Loucy (cell line): Measurements from ENCODE around the gene PGRMC1.
"Not testable (repeated sequence)": the region's sequence is repeated elsewhere in the genome, so short reads cannot be mapped to it uniquely, and the experiment has no call there.

Experiments
- H2AFZ ChIP-seq: fragments of 200-600 bp; sonication (generic); 2 replicates; pipeline ENCODE4 v1.6.0; 2016; ENCODE audit warnings: antibody characterized with exemption, mild to moderate bottlenecking, low read length, moderate library complexity
- H3F3A ChIP-seq: fragments of 200-600 bp; 2 replicates; pipeline ENCODE4 v1.6.0; 2016; ENCODE audit warnings: antibody characterized with exemption, low read depth, mild to moderate bottlenecking
- H3K27me3 ChIP-seq: fragments of 200-600 bp; sonication (generic); 2 replicates; pipeline ENCODE4 v1.6.1; 2014; ENCODE audit warnings: low read length, mild to moderate bottlenecking; ENCODE audit not compliant: insufficient read depth, poor library complexity, severe bottlenecking
- H3K36me3 ChIP-seq: fragments of 200-600 bp; sonication (generic); 2 replicates; pipeline ENCODE4 v1.6.1; 2016; ENCODE audit warnings: low read length; ENCODE audit not compliant: insufficient read depth
- H3K4me1 ChIP-seq: fragments of 200-600 bp; sonication (generic); 2 replicates; pipeline ENCODE4 v1.5.1; 2014; ENCODE audit warnings: low read length, mild to moderate bottlenecking; ENCODE audit not compliant: insufficient read depth, poor library complexity, severe bottlenecking
- H3K4me2 ChIP-seq: fragments of 200-600 bp; sonication (generic); 2 replicates; pipeline ENCODE4 v1.6.0; 2014; ENCODE audit warnings: antibody characterized with exemption, low read length, low read depth, mild to moderate bottlenecking; ENCODE audit not compliant: poor library complexity, severe bottlenecking
- H3K4me3 ChIP-seq: fragments of 200-600 bp; sonication (generic); 2 replicates; pipeline ENCODE4 v1.5.1; 2014; ENCODE audit warnings: low read length, mild to moderate bottlenecking, mixed read lengths; ENCODE audit not compliant: poor library complexity, severe bottlenecking
- H3K79me2 ChIP-seq: fragments of 200-600 bp; sonication (generic); 2 replicates; pipeline ENCODE4 v1.6.1; 2014; ENCODE audit warnings: low read length; ENCODE audit not compliant: insufficient read depth
- H3K9ac ChIP-seq: fragments of 200-600 bp; sonication (generic); 2 replicates; pipeline ENCODE4 v1.6.0; 2014; ENCODE audit warnings: mild to moderate bottlenecking, low read depth, low read length, moderate library complexity; ENCODE audit not compliant: poor library complexity, severe bottlenecking
- H3K9me2 ChIP-seq: fragments of 200-600 bp; sonication (generic); replicated peaks from 2 replicates; pipeline ENCODE4 v1.6.1; 2016; ENCODE audit warnings: low read depth, low read length, mixed read lengths
- H3K9me3 ChIP-seq: fragments of 200-600 bp; sonication (generic); 2 replicates; pipeline ENCODE4 v1.6.1; 2014; ENCODE audit warnings: mild to moderate bottlenecking, antibody characterized with exemption, low read length, low read depth; ENCODE audit not compliant: insufficient read depth
- H4K20me1 ChIP-seq: fragments of 200-600 bp; sonication (generic); 2 replicates; pipeline ENCODE4 v1.6.0; 2014; ENCODE audit warnings: antibody characterized with exemption, low read length, mild to moderate bottlenecking; ENCODE audit not compliant: insufficient read depth, poor library complexity, severe bottlenecking
- EZH2phosphoT487 ChIP-seq: fragments of 200-600 bp; IDR thresholded peaks from 2 replicates; pipeline ENCODE4 v1.6.1; 2018; ENCODE audit warnings: antibody characterized with exemption, mild to moderate bottlenecking, moderate library complexity, borderline replicate concordance
- TF ChIP-seq, protein P1 (sequence below): fragments of 200-600 bp; sonication (generic); conservative IDR thresholded peaks from 2 replicates; pipeline ENCODE4 v1.5.1; 2014; ENCODE audit warnings: mild to moderate bottlenecking, antibody characterized with exemption, low read length

Gene PGRMC1

DNA sequence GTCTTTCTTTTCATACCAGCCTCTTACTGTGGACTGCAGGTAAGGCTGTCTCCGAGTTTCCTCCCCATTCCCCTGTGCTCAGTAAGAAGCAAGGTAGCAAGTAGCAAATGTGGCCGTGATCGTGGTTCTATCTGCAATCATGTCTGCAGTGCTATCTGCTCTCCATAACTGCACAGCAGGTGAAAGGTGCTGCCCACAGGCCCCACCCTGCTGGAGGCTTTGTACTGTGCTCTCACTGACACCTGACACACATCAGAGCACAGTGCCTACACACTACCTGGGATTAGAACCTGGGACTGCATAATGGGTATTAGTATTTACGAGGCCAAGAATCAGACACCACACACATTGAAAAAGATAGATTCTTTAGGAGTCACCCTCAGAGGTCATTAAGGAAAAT is 15.3 kb downstream of the PGRMC1 start:
- no peak overlapping the region for H3K4me2 ChIP-seq
- no peaks in the 10 kb centered on the region for H3K36me3 ChIP-seq
- H2AFZ ChIP-seq: no peak overlapping the region
- TF ChIP-seq, protein P1, sequence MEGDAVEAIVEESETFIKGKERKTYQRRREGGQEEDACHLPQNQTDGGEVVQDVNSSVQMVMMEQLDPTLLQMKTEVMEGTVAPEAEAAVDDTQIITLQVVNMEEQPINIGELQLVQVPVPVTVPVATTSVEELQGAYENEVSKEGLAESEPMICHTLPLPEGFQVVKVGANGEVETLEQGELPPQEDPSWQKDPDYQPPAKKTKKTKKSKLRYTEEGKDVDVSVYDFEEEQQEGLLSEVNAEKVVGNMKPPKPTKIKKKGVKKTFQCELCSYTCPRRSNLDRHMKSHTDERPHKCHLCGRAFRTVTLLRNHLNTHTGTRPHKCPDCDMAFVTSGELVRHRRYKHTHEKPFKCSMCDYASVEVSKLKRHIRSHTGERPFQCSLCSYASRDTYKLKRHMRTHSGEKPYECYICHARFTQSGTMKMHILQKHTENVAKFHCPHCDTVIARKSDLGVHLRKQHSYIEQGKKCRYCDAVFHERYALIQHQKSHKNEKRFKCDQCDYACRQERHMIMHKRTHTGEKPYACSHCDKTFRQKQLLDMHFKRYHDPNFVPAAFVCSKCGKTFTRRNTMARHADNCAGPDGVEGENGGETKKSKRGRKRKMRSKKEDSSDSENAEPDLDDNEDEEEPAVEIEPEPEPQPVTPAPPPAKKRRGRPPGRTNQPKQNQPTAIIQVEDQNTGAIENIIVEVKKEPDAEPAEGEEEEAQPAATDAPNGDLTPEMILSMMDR: no peak
- TF ChIP-seq EZH2phosphoT487: no peak
- H3K9me3 ChIP-seq: no peaks in the 10 kb centered on the region
- no peaks in the 10 kb centered on the region for H3F3A ChIP-seq
- H3K27me3 ChIP-seq: no peaks in the 10 kb centered on the region
- H3K4me3 ChIP-seq: no peak overlapping the region
- H4K20me1 ChIP-seq: no peaks in the 10 kb centered on the region
- H3K9me2 ChIP-seq: no peaks in the 10 kb centered on the region
- H3K79me2 ChIP-seq: no peaks in the 10 kb centered on the region
- H3K4me1 ChIP-seq: no peaks in the 10 kb centered on the region
- H3K9ac ChIP-seq: no peak overlapping the region

DNA sequence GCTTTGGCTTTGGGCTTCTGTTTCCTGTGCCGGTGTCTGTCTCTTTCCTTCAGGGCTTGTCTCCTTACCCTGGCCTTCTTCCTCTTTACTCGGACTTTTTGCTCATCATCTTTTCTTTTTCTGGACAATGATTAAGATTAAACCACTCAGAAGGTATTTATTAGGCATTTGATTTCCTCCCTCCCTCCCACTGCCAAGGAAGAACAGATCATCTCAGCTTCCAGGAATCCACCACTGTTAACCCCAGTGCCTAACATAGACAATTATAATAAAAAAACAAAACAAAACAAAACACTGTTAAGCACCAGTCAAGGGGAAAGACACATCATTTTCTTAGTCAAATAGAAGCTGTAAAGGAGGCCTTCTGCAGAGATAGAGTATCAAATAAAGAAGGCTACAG is 16.6 kb downstream of the PGRMC1 start:
- no peak for TF ChIP-seq EZH2phosphoT487
- TF ChIP-seq, protein P1: no peak
- no peaks in the 10 kb centered on the region for H3F3A ChIP-seq

DNA sequence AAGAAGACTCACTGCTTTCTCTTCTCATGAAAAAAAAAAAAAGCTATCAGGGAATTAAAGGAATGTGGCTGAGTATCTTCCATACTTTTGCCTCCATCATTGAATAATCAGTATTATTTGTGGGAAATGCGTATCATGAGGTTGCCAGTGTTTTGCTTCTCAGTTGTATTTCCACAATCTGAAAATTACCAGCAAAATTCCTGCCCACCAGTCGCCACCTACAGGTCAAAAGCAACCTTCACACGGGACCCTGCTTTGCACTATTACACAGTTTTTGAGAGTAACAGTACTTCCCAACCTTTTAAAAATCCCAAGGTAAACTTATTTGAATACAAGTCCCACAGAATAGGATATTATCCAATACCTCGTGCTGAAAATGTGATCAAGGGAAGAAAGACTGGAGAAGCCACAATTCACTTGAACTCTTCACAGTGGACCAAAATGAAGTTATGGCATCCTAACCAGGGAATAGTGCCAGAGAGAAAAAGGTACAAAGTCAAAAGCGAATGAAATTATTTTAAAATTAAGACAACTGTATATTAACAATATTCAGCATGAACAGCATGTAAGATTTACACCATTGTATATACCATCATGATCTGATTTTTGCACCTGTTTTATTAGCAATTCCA is 30.4 kb downstream of the PGRMC1 start:
- H3K79me2 ChIP-seq: no peaks in the 10 kb centered on the region
- H3K27me3 ChIP-seq: no peaks in the 10 kb centered on the region
- H3F3A ChIP-seq: no peaks in the 10 kb centered on the region
- H3K4me2 ChIP-seq: no peak overlapping the region
- no peak for TF ChIP-seq EZH2phosphoT487
- TF ChIP-seq, protein P1: peak; percentile 69
- no peak overlapping the region for H3K9ac ChIP-seq
- no peaks in the 10 kb centered on the region for H3K9me2 ChIP-seq
- no peaks in the 10 kb centered on the region for H3K36me3 ChIP-seq
- no peaks in the 10 kb centered on the region for H3K4me1 ChIP-seq
- no peaks in the 10 kb centered on the region for H3K9me3 ChIP-seq
- H2AFZ ChIP-seq: no peak overlapping the region
- H4K20me1 ChIP-seq: no peaks in the 10 kb centered on the region
- no peak overlapping the region for H3K4me3 ChIP-seq

More for the DNA sequence above, 16.6 kb downstream of the PGRMC1 start:
- Histone ChIP-seq H3K27me3 (no peaks in the 10 kb centered on the region), H4K20me1 (no peaks in the 10 kb centered on the region), H3K36me3 (no peaks in the 10 kb centered on the region), H3K4me3 (no peak overlapping the region), H3K9me2 (no peaks in the 10 kb centered on the region), H3K79me2 (no peaks in the 10 kb centered on the region), H3K4me2 (no peak overlapping the region), H2AFZ (no peak overlapping the region), H3K9me3 (no peaks in the 10 kb centered on the region), H3K9ac (no peak overlapping the region), H3K4me1 (no peaks in the 10 kb centered on the region)

DNA sequence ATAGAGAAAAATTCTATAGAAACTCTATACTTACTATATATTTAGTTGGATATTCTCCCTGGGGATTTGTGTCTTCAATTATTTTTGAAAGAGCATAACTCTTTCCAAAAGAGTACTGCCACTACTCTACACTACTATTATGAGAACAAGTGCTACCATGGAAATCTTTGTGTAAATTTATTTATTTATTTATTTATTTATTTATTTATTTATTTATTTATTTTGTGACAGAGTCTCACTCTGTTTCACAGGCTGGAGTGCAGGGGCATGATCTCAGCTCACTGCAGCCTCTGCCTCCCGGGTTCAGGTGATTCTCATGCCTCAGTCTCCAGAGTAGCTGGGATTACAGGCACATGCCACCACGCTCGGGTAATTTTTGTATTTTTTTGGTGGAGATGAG is 31.0 kb downstream of the PGRMC1 start:
- not testable (repeated sequence) for H3K79me2 ChIP-seq, H3K9ac ChIP-seq, H3K36me3 ChIP-seq, H3K9me2 ChIP-seq, H3K4me2 ChIP-seq, H3K4me1 ChIP-seq, H3K9me3 ChIP-seq, H4K20me1 ChIP-seq, H3K4me3 ChIP-seq, H3K27me3 ChIP-seq, H3F3A ChIP-seq, H2AFZ ChIP-seq
